IMR-90 (cell line): ENCODE measurements around the gene PRM2.

Source experiments
- CTCF ChIP-seq: conservative IDR thresholded peaks from 2 replicates; pipeline ENCODE4 v1.5.1; 2012; ENCODE audit warnings: mild to moderate bottlenecking, low read depth, low read length, improper control_type of control experiment
- ELK1 ChIP-seq: fragments of 150-350 bp; IDR thresholded peaks from 2 replicates; pipeline ENCODE4 v1.6.1; 2016; ENCODE audit warnings: low read depth, mild to moderate bottlenecking, low read length, moderate library complexity, borderline replicate concordance
- POLR2A ChIP-seq: IDR thresholded peaks from 2 replicates; pipeline ENCODE4 v1.6.1; 2012; ENCODE audit warnings: mild to moderate bottlenecking, low read depth, low read length
- TF ChIP-seq, protein P1 (sequence below): fragments of 150-350 bp; IDR thresholded peaks from 2 replicates; pipeline ENCODE4 v1.6.1; 2017; ENCODE audit warnings: mild to moderate bottlenecking, antibody characterized with exemption, low read length, low read depth

DNA sequence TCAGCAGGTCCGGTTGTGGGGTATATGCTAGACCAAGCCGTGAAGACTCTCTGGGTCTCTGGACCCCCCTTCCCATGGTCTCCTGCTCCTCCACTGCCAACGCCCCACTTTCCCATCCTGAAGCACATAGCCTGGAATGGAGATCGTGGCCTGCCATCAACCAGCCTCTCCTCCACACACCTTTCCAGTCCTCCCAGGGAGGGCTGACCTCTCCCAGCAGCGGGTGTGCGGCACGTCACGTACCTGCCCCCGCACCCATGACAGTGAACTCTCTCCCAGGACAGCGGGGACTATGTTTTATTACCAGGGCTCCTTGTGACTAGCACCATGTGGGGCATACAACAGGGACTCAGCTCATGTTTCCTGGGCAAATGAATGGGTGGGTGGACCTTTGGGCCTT is 4.7 kb downstream of the PRM2 start:
- no peak for TF ChIP-seq ELK1
- no peak for TF ChIP-seq CTCF
- no peak for TF ChIP-seq POLR2A
- TF ChIP-seq, protein P1, sequence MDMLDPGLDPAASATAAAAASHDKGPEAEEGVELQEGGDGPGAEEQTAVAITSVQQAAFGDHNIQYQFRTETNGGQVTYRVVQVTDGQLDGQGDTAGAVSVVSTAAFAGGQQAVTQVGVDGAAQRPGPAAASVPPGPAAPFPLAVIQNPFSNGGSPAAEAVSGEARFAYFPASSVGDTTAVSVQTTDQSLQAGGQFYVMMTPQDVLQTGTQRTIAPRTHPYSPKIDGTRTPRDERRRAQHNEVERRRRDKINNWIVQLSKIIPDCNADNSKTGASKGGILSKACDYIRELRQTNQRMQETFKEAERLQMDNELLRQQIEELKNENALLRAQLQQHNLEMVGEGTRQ = no peak
